Endometrium (tissue), 2 donors: Measurements from ENCODE around the gene FASTKD1.
"Not testable (repeated sequence)": the region's sequence is repeated elsewhere in the genome, so short reads cannot be mapped to it uniquely, and the experiment has no call there.

Source experiments
- FAIRE-seq: peaks from 2 replicates; lab custom pipeline; 2012; peaks lifted over from hg19 to GRCh38; lab: Jason Lieb, UNC
- donor health status: control.
- donor health status: control.

The FASTKD1 gene, protein sequence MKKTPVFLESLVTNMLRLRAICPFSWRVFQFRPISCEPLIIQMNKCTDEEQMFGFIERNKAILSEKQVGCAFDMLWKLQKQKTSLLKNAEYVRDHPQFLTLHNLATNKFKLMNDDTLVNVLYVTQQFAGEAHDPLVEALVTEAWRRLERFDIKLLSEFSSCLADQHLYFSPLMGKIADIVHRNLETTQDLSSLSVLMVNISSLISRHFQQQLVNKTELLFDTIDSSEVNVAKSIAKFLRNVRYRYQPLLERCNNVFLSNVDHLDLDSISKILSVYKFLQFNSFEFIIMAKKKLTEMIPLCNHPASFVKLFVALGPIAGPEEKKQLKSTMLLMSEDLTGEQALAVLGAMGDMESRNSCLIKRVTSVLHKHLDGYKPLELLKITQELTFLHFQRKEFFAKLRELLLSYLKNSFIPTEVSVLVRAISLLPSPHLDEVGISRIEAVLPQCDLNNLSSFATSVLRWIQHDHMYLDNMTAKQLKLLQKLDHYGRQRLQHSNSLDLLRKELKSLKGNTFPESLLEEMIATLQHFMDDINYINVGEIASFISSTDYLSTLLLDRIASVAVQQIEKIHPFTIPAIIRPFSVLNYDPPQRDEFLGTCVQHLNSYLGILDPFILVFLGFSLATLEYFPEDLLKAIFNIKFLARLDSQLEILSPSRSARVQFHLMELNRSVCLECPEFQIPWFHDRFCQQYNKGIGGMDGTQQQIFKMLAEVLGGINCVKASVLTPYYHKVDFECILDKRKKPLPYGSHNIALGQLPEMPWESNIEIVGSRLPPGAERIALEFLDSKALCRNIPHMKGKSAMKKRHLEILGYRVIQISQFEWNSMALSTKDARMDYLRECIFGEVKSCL

DNA sequence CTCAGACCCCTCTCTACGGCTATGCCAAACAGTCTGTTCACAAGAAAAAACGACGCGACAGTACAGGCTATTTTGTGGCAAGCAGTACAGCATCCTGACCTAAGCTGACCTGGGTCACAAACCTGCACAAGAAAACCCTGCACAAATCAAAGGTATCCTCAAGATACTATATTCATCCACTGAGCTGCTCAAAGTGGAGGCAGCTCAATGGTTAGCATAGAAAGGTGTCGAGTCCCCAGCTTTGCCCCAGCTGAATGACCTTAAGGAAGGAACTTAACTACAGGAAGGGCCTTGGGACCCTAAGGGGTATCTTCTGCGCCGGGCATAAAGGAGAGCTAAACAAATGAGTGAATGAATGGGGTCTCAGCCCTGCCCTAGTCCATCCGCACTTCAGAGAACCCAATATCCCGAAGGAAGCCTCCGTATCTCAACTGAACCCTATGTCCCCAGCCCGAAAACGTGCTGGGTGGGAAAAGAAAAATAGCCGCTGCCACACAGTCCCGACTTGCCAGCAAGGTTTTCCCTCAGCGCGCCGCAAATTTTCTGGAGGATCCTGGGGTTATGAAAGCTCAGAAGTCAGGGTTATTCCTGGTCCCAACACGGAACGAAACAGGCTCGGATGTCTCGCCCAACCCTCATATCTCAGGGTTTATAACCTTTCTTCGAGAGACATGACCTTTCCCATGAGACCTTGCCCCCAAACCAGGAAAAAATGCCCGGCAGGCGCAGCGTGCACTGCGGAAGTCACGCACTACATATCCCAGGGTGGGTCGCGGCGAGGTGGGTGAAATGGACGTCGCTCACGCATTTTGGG, at the start of gene FASTKD1:
FASTKD1 (minus strand) TSS at position 706 of the 814 bp plus-strand sequence. CDS start 1,836 bp downstream, outside the sequence.
- FAIRE-seq, result no peak

- no peak for FAIRE-seq
Measured at GRCh38 chr2:169623235-169623634, 49.6 kb upstream of the FASTKD1 start.

DNA sequence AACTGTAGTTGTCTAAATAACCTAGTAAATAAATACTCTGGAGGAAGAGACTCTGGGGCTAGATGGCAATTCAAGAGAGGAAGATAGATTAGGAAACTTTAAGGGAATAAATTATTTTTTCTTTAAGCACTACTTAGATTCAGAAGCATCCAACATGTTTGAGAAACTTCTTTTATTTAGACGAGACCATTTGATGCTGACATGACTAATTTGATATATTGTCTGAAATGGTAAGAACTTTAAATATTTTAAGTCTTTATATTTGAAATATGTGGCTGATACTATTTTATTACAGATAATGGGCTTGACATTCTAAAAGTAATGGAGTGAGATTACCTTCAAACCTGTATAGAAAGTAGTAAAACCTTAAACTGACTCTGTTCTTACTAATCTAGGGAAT, 46.8 kb upstream of the FASTKD1 start:
- FAIRE-seq, result no peak

- no peak for FAIRE-seq
Measured at GRCh38 chr2:169619946-169620345, 46.3 kb upstream of the FASTKD1 start.

DNA sequence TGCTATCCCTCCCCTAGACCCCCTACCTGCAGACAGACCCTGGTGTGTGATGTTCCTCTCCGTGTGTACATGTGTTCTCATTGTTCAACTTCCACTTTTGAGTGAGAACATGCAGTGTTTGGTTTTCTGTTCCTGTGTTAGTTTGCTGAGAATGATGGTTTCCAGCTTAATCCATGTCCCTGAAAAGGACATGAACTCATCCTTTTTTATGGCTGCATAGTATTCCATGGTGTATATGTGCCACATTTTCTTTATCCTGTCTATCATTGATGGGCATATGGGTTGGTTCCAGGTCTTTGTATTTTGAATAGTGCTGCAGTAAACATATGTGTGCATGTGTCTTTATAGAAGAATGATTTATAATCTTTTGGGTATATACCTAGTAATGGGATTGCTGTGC, 42.3 kb upstream of the FASTKD1 start:
- not testable (repeated sequence) for FAIRE-seq

- FAIRE-seq, result peak; percentile 51
Measured at GRCh38 chr2:169613876-169614275, 40.2 kb upstream of the FASTKD1 start.

- no peak for FAIRE-seq
Measured at GRCh38 chr2:169609264-169609663, 35.6 kb upstream of the FASTKD1 start.

DNA sequence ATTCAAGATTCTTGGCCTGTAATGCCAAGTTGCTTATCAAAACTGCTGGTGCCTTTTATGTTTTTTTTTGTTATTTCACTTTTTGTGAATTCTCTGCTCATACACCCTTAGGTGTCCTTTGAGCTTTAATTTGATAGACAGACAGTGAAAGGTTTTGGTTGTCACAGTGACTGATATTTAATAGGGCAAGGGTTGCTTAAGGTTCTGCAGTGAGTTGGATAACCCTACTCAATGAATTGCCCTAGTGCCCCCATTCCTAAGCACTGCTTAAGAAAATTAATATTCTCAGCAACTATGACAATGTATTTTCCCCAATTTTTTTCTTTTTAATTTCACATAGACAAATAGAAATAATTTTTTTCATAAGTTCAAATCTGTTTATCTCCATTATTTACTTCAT, 25.9 kb upstream of the FASTKD1 start:
- no peak for FAIRE-seq

- no peak for FAIRE-seq
Measured at GRCh38 chr2:169598982-169599381, 25.3 kb upstream of the FASTKD1 start.

DNA sequence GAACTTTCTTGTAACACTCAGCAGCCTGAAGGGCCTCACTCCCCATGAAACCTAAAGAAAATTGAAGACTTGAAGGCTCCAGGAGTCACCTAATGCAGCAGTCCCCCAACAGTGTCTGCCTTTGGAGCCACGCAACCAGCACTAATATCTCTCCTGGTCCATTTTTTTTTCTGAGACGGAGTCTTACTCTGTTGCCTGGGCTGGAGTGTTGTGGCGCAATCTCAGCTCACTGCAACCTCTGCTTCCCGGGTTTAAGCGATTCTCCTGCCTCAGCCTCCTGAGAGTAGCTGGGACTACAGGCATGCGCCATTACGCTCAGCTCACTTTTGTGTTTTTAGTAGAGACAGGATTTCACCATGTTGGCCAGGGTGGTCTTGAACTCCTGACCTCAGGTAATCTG, 22.9 kb upstream of the FASTKD1 start:
- not testable (repeated sequence) for FAIRE-seq

- no peak for FAIRE-seq
Measured at GRCh38 chr2:169590804-169591203, 17.1 kb upstream of the FASTKD1 start.

DNA sequence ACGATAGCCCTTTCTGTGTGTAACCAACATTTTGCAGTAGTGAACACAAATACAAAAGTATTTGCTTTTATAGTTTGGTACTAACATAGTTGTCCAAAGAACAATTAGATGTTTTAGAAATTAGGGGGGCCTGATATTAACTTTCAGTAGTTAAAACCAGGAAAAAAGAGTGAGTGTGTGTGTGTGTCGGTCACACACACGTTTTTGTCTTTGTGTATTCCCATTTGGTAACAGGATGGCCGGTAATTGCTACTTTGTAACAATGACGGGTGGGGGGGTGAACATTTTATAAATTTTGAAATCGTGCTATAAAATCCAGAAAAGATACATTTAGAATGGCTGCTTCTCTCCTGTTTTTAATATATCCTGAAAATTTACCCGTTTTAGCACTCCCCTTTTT, 12.0 kb upstream of the FASTKD1 start:
- no peak for FAIRE-seq

GRCh38 chr2:169584005-169584877, 10.6 kb upstream of the FASTKD1 start, which contains the start of gene PPIG:
PPIG (plus strand) TSS chr2:169584351; CDS start chr2:169604042, 19,691 bp downstream.
- peak; percentile 60 for FAIRE-seq

GRCh38 chr2:169583518-169583917, 9.9 kb upstream of the FASTKD1 start:
- no peak for FAIRE-seq

GRCh38 chr2:169582552-169583266, 9.0 kb upstream of the FASTKD1 start:
- FAIRE-seq, result not testable (repeated sequence)

DNA sequence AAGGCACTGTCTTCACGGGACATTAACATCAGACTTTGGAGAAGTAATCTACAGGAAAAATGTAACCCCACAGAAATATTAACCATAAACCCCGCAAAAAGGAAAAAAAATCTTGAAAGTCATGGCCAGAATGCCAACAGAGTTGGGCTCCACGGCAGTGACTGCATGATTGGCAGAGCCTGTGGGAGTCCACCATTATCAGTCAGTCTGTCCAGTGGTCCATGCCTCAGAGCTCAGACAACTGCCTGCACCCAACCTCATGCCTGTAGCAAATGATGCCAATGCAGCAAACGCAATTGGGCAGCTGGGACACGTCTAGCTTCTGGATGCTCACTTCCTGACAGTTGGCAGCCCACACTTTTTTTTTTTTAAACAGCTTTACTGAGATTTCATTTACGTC, 5.4 kb upstream of the FASTKD1 start:
- FAIRE-seq, result no peak

GRCh38 chr2:169575264-169575663, 1.6 kb upstream of the FASTKD1 start:
- not testable (repeated sequence) for FAIRE-seq

GRCh38 chr2:169574539-169574938, 874 bp upstream of the FASTKD1 start:
- FAIRE-seq, result not testable (repeated sequence)

DNA sequence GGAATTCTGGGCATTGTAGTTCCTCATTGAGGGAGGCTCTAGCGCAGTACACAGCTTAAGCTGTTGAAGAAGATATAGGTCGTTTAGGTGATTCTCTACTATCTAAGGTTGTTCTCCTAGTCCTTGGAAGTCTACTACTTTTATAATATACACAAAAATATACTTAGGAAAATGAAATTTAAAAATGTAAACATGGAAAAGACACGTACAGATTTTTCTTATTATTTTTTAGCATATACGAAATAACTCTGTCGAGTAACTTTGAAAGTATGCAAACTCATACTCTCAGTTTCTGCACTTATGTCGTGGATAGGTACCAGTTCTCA, 272 bp upstream of the FASTKD1 start:
- FAIRE-seq, result peak; percentile 78

GRCh38 chr2:169572821-169573159, 875 bp downstream of the FASTKD1 start:
- FAIRE-seq, result peak; percentile 33

GRCh38 chr2:169572189-169572588, 1.5 kb downstream of the FASTKD1 start:
- no peak for FAIRE-seq
